IPS-11a (cell line): ENCODE measurements around the gene HIVEP3.
"Not testable (repeated sequence)": the region's sequence is repeated elsewhere in the genome, so short reads cannot be mapped to it uniquely, and the experiment has no call there.

Experiments used
- H3K4me3 ChIP-seq: one replicate; pipeline ENCODE4 v1.5.1; 2013; ENCODE audit warnings: low read depth, low read length, control low read depth

HIVEP3 gene

DNA sequence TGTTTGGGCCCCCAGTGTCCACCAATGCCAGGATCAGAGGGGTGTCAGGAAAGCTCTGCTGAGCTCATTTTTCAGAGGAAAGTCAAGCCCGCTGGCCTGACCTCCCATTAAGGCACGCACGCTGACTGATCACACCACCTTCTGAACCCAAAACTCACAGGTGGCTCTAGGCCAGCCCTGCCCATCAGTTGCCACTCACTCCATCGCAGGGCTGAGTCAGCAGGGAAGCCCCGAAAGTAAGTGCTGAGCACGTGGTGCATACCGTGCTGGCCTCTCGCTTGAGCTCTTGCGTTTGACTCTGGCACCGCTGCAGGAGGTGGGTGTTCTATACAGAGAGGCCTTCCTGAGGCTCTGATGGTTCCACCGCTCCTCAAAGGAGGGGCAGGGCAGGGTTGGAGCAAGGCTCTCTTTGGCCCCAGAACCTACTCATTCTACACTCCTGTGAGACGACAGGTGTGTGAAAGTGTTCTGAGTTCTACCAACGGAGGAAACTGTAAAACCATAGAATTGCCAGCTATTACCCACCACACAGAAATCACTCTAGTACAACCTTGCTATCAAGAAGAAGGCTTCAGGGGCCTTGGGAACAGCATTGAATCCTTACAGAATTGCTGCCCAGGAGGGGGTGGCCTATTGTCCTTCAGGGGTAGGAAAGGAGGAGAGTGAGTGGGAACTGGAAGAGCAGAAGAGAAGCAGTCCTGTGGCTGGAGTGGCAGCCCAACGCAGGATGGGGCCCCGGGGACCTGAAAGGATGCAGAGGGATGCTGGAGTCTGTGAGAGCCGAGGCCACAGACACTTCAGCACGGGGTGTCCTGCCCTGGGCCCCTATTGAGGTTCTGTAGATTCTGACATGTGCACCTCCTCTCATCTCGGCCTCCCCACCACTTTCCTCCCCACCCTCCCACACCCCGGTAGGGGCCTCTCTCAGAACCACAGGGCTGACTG, 219.5 kb downstream of the HIVEP3 start:
- H3K4me3 ChIP-seq = no peak overlapping the region

- H3K4me3 ChIP-seq = no peak overlapping the region
Observed at GRCh38 chr1:41696381-41696780, 222.3 kb downstream of the HIVEP3 start.

- no peak overlapping the region for H3K4me3 ChIP-seq
Observed at GRCh38 chr1:41695118-41695745, 223.5 kb downstream of the HIVEP3 start.

DNA sequence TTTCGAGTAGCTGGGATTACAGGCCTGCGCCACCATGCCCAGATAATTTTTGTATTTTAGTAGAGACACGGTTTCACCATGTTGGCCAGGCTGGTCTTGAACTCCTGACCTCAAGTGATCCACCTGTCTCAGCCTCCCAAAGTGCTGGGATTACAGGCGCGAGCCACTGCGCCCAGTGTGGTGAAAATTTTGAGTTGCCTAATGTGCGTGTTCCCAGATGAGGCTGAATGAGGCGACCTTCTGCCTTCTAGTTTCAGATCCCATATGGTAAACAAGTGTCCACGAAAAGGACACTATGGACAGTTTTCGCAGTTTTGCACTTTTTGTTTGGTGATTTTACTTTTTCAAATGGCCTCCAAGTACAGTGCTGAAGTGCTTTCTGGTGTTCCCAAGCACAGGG, 226.8 kb downstream of the HIVEP3 start:
- not testable (repeated sequence) for H3K4me3 ChIP-seq

GRCh38 chr1:41691424-41691823, 227.3 kb downstream of the HIVEP3 start:
- H3K4me3 ChIP-seq = no peak overlapping the region

GRCh38 chr1:41690331-41690730, 228.4 kb downstream of the HIVEP3 start:
- H3K4me3 ChIP-seq = no peak overlapping the region

DNA sequence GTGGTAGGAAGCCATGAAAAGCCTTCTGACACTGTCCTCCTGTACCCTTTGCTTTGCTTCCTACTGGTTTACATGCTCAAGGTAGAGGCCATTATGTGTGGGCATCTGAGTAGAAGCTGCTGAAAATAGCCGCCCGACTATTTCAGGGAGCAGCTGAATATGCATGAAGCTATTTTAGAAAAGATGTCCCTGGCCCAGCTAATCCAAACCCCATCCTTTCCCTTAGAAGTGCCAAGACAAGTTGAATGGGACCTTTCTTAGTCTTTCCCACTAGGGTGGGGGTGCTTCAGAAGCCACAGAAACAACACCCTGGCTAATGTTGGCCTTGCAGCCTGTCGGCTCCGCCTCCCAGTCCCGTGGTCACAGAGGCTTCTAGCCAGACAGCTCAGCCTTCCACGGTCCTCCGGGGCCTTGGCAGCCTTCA, 229.2 kb downstream of the HIVEP3 start:
- no peak overlapping the region for H3K4me3 ChIP-seq

- no peak overlapping the region for H3K4me3 ChIP-seq
Observed at GRCh38 chr1:41689139-41689538, 229.6 kb downstream of the HIVEP3 start.

GRCh38 chr1:41687007-41687406, 231.7 kb downstream of the HIVEP3 start:
- H3K4me3 ChIP-seq = no peak overlapping the region

- H3K4me3 ChIP-seq = no peak overlapping the region
Observed at GRCh38 chr1:41683681-41684500, 234.8 kb downstream of the HIVEP3 start.

- no peak overlapping the region for H3K4me3 ChIP-seq
Observed at GRCh38 chr1:41682845-41683625, 235.7 kb downstream of the HIVEP3 start.

- no peak overlapping the region for H3K4me3 ChIP-seq
Observed at GRCh38 chr1:41682149-41682548, 236.6 kb downstream of the HIVEP3 start.

GRCh38 chr1:41681331-41682098, 237.2 kb downstream of the HIVEP3 start:
- H3K4me3 ChIP-seq = no peak overlapping the region

DNA sequence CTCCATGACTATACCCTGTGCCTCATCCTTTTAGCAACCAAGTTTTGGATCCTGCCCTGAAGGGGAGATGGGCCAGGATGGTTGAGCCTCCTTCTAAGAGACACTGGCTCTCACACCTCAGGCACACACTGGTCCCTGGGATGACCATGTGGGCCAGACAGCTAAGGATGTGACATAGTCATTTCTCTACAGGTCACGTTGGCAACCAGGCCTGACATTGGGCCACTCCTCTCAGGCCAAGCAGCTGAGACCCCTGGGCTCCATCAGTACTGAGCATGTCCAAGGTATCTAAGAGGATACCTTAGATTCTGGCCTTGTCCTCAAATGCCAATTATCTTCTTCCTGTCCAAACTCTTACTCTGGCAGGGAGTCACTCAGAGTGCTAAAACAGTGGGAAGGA, 238.7 kb downstream of the HIVEP3 start:
- no peak overlapping the region for H3K4me3 ChIP-seq

DNA sequence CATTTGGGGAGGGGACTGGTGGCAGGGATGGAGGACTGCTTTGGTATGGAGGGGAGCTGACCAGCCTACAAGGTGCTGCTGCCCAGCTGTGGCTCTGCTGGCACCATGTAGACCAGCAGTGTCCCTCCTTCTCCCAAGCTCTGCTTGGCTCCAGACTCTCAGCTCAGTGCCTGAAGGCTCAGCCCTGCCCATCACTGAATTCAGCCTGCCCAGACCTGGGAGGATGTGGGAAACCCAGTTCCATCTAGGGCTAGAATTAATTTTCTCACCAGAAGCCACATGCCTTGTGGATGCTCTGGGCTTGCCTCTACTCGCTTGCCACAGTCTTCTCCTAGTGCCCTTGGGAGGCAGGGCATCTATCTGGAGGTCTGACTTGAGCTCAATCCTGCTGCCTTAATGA, 239.2 kb downstream of the HIVEP3 start:
- H3K4me3 ChIP-seq = no peak overlapping the region

DNA sequence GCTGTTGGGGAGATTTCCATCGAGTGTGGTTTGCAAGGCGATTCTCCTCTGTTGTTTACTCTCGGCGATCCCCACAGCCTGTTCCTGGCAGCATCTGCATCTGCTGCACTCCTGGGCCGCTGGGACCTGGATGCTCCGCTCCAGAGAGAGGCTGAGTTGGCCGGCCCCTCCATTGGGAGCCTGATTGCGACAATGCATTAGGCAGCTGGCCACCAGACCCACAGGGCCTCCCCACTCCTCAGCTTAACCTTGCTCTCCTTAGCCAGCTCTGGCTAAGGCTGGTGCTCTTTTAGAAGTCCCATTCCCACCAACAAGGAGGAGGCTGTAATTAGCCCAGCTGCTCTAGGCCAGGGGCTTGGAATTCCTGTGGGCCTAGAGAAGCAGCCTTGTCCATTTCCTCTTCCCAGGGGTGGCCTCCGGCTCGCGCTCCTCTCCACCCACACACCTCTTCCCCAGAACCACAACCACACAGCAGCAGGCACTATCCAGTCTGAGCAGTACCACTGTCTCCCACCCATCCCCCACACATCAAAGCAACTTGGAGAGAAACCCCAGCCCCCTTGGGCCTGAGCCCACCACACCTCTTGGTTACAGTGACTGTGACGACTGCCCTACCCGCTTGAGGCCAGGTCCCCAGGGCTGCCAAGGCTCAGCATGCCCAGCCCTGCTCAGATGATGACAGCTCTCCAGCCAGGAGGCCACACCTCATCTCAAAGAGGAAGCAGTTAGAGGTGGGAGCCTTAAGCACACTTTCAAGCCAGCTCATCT, 240.4 kb downstream of the HIVEP3 start:
- H3K4me3 ChIP-seq = no peak overlapping the region

DNA sequence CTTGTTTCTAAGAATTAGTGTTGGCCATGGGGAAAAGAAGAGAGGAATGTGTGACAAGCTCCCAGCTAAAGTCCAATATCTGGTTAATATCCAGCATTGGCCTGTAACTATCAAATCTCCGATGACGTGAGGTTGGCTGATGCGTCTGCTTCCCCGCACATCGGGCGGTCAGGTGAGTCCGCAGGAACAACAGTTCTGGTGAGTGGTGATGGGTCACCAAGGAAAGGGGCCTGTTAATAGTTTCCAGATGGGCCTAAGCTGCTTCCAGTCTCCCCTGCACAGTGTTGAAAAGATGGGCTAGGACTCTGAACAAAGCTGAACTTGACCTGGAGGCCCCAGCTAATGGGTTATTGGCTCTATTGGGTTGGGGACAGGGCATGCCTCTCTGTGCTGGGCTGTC, 241.1 kb downstream of the HIVEP3 start:
- H3K4me3 ChIP-seq = no peak overlapping the region

GRCh38 chr1:41675401-41675800, 243.3 kb downstream of the HIVEP3 start:
- H3K4me3 ChIP-seq = no peak overlapping the region

GRCh38 chr1:41674522-41674921, 244.2 kb downstream of the HIVEP3 start:
- no peak overlapping the region for H3K4me3 ChIP-seq
